ENCODE results near the gene CAPZA1.
"Not testable (repeated sequence)": the region's sequence is repeated elsewhere in the genome, so short reads cannot be mapped to it uniquely, and the experiment has no call there.

The CAPZA1 gene

DNA sequence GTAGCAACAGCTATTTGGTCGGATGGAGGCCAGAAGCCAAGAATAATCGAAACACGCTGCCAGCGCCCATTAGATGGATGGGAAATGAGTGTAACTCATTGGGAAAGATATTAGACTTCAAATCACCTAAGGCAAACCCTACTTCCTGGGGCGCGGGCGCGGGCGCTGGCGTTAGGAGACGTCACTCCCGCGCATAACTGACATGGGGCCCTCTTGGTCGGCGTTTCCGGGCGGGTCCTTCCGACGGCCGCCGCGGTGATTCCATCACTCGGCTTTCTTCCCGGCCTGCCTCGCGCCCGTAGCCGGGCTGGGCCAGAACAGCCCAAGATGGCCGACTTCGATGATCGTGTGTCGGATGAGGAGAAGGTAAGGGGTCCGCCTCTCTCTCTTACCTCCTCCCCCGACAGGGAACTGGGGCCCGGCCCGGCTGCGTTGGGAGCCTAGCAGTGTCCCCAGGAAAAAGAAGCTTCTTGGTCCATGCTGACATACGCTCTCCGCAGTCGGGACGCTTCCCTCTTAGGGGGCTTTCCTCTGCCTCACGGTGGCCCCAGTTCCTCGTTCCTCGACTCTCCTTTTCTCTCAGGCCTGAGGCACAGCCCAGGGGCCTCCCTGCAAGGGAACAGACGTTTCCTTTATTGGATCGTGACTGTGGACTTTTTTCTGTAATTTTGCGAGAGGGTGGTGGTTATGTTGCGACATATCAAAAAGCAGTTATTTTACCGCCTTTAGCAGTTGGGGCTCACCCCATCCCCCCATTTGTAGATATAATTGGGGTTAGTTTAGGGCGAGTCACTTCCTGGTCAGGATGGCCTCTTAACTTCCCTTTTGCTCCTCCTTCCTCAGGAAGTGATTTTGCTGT is at the start of gene CAPZA1:
Gene CAPZA1, plus strand, starts transcription at position 315 of the 859 bp plus-strand sequence. Its CDS starts 13 bp downstream, at position 328.
- peak; percentile 85 to 99 (median 92) for DNase-seq
- intact Hi-C loops (cut with DNase I) = loop anchor here (2.0 to 10.0 kb wide), 5 partner anchors 55 to 222 kb away; partner anchors contain the start of genes CTTNBP2NL, MOV10 and WNT2B

DNA sequence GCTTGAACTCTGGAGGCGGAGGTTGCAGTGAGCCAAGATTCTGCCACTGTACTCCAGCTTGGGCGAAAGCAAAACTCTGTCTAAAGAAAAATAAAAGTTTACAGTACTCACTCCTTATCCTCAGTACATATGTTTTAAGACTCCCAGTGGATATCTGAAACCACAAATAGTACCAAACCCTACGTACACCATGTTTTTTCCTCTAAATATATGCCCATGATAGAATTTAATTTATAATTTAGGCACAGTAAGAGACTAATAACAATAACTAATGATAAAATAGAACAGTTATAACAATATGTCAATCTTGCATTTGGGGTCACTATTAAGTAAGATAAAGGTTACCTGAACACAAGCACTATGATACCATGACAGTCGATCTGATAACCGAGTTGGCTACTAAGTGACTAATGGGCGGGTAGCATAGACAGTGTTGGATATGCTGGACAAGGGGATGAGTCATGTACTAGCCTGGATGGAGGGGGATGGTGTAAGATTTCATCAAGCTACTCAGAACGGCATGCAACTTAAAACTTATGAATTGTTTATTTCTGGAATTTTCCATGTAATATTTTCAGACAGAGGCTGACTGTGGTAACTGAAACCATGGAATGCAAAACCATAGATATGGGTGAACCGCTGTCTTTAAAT is 44.4 kb upstream of the CAPZA1 start:
- intact Hi-C loops (cut with DNase I) = no loop called here
- DNase-seq = no peak

DNA sequence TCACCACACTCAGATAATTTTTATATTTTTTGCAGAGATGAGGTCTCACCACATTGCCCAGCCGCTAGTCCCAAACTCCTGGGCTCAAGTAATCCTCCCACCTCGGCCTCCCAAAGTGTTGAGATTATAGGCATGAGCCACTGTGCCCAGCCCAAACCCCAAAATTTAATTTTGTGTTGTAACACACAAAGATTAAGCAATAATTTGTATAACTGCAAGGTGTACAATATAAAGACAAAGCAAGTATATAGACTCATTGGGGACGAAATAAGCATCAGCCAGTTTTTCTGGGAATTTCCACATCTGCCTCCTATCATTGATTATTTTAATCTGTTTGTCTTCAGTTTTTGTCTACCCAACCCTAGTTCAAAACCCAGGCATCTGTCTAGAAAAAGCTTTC is 43.4 kb upstream of the CAPZA1 start:
- intact Hi-C loops (cut with DNase I) = no loop called here
- no peak for DNase-seq

DNA sequence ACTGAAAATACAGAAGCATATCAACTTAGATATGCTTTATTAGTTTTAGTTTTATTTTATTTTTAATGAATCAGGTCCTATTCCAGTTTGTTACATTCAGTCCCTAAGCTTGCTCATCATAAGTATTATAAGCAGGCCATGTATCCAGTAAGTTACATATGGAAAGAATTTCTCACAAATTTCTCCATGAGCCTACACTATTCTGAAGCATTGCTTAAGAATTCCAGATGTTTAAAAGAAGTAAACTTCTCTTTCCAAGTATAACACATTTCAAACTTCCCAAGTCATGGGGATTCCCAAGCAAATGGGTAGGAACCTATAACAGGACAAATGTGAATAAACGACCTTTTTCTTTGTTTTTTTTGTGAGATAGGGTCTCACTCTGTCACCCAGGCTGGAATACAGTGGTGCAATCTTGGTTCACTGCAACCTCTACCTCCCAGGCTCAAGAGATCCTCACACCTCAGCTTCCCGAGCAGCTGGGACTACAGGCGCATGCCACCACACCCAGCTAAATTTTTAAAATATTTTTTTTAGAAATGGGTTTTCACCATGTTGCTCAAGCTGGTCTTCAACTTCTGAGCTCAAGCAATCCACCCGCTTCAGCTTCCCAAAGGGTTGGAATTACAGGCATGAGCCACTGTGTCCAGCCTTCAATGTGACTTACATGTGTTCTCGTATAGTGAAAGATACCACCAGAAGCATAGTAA is 39.7 kb upstream of the CAPZA1 start:
- intact Hi-C loops (cut with DNase I) = no loop called here
- DNase-seq = no peak

DNA sequence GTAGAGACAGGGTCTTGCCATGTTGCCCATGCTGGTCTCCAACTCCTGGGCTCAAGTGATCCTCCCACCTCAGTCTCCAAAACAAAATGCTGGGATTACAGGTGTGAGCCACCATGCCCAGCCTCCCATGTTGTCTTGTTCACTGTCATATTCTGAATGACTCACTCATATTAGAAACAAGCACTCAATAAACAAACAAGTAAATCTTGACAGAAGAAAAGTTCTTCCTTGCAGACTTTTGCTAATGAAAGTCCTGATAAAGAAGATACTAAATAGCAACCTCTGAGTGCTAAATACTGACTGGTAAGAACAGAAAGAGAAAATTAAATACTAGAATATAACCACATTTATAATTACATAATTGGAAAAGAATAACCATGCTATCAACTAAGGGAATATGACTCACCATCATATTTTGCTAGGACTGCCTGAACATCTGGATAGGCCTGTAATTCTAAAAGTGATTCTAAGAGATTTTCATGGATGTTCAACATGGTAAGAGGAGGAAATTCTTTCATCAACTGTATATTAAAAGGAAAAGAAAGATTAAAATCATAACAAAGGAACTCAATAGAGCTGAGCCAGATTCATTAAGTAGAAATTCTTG is 37.9 kb upstream of the CAPZA1 start:
- DNase-seq = no peak
- intact Hi-C loops (cut with DNase I) = no loop called here

DNA sequence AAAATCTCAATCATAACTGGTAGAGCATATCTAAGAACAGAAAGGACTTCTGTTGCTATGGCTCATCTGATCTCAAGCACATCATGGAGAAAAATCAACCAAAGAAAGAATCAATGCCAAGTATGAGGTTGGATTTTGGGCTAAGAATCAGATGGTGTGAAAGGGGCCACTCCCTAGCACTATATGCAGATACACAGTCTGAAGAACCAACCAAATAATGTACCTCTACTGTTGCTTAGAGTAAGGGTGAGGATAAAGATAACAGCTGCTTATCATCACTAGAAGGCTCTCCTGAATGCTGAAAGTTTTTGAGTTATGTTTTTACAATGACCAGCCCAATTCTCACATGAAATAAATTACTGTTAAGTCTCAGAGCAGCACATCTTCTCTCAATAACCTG is 36.3 kb upstream of the CAPZA1 start:
- intact Hi-C loops (cut with DNase I) = no loop called here
- no peak for DNase-seq

DNA sequence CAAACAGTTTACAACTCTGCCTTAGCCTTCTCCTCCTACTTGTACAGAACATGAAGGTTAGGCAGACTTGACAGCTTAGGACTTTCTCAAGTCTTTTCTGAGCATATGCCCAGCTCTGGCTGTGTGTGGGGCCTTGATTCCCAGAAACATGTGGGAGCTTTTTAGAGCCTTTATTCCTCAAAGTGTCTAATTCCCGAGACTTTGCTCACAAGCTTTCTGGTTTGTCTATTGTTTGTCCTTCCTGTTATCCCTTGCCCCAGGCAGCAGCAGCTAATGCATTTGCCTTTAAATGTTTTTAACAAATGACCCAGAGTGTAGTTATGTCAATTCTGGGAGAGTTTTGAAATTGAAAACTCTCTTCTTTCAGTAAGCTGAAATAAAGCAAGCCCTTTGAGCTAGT is 29.9 kb upstream of the CAPZA1 start:
- no peak for DNase-seq
- intact Hi-C loops (cut with DNase I) = no loop called here

DNA sequence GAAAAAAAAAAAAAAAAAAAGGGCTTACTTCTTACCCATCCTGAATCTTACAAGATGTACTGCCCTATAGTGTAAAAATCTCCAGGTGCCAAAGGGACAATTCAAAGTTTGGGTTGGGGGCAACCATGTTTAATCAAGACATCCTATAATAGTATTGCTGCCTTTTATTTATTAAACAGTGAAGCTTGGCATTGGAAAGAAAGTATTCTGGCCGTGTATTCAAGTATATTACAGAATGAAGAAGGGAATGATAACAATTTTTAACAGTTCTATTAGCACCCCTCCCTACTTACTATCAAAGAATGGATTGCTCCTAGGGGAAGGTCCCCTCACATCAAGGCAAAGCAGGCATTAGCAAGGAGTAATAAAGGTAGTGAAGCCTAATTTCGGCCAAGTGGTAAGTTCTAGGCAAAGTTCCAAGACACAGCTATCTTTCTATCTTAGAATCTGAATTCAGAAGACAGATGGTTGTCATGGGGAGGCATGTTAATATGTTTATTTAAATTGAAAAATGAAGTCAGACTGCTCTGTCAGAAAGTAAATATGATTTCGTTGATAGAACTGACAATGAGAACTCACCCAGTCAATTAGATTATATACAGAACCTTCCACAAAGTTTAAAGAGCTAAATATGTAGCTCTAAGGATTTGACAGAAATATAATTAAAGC is 25.3 kb upstream of the CAPZA1 start:
- intact Hi-C loops (cut with DNase I) = no loop called here
- no peak for DNase-seq

DNA sequence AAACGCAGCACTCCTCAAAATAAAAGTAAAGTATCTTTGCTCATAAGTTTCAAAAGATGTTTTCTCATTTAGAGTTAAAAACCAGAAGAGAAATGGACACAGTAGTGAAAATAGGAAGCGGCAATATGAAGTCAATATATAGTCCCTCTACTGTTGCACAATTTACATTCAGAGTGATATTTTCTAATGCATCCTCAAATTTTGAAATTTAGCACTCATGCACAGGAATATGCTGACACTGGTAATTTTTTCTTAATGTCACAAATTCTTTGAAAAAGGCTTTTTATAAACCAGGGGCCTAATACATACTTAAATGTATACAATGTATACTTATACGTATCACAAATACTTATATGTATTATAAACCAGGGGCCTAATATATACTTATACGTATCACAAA is 20.2 kb upstream of the CAPZA1 start:
- intact Hi-C loops (cut with DNase I) = no loop called here
- no peak for DNase-seq

DNA sequence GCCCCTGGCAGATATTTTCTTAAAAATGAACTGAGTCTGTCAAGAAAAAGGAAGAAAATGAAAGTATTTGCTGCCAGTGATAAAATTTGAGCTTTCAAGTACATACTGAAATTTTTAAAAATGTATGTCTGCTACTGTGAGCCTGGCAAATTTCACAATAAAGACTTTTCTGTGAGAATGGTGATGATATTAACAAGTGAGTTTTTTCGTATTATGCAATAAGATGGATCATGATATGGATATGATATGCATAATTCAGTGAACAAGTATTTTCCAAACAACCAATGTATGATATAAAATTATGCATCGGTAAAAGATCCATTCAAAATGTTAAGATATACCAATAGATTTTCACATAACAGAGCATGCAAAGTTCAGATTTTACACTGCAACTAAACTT is 16.6 kb upstream of the CAPZA1 start:
- no peak for DNase-seq
- intact Hi-C loops (cut with DNase I) = no loop called here

DNA sequence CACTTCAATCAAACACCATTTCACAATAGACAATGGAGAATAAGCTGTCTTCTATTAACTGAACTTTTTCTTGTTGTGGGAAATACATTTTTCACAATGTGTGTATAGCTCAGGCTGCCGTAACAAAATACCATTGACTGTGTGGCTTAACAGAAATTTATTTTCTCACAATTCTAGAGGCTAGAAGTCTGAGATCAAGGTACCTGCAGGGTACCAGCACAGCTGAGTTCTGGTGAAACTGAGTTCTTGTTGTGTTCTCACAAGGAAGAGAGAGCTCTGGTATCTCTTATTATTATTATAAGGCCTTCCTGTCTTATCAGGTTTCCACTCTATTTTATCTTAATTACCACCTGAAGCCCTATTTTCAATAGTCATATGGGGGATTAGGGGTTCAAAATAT is 16.1 kb upstream of the CAPZA1 start:
- intact Hi-C loops (cut with DNase I) = no loop called here
- DNase-seq = no peak

DNA sequence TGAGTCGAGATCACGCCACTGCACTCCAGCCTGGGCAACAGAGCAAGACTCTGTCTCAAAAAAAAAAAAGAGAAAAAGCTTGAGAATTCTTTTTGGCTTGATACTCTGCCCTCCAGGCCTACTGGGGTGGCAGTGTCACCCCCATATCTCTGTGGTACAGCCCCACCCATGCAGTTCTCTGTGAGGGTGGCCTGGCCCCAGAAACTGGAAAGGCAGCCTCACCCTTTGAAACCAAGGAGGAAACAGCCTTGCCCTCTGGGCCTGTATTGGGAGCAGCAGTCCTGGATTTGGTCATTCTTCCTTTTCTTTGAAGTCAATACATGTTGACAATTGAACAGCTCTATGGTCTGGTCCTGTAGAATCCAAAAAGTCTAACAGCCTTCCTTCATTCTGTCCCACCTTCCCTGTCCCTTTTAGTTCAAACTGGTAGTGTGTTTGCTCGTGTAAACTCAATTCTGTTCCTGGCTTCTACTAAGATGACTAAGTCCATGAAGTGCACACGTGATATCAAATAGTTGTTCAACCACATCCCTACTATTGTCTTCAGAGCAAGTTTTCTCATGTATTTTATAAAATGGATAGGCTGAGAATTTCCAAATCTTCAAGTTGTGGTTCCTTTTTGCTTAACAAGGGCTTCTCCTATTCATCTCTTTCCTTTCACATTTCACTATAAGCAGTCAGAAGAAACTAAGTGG is 13.9 kb upstream of the CAPZA1 start:
- DNase-seq = no peak
- intact Hi-C loops (cut with DNase I) = no loop called here

DNA sequence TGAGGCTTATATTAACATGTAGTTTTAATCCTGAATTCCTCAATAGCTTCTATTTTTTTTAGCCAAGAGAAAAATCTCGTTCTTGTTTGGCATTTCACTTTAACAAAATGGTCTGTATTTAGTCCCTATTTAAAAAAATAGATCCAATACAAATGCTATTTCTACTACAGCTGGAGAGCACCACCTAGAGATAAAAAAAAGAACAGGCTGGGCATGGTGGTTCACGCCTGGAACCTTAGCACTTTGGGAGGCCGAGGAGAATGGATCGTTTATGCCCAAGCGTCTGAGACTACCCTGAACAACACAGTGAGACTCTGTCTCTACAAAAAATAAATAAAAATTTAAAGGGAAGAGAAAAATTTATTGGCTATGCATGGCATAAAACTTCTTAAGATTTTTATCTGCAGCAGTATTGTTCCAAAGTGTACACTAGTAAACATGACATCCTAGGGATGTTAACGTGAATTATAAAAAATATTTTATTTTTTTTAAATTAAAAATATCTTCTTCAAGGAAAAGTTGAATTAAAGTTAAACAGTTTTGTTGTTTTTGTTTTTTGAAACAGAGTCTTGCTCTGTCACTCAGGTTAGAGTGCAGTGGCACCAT is 5.1 kb upstream of the CAPZA1 start:
- intact Hi-C loops (cut with DNase I) = loop anchor here (5.0 to 10.0 kb wide), 3 partner anchors 88 to 217 kb away; partner anchors contain the start of genes CTTNBP2NL and WNT2B
- no peak for DNase-seq

DNA sequence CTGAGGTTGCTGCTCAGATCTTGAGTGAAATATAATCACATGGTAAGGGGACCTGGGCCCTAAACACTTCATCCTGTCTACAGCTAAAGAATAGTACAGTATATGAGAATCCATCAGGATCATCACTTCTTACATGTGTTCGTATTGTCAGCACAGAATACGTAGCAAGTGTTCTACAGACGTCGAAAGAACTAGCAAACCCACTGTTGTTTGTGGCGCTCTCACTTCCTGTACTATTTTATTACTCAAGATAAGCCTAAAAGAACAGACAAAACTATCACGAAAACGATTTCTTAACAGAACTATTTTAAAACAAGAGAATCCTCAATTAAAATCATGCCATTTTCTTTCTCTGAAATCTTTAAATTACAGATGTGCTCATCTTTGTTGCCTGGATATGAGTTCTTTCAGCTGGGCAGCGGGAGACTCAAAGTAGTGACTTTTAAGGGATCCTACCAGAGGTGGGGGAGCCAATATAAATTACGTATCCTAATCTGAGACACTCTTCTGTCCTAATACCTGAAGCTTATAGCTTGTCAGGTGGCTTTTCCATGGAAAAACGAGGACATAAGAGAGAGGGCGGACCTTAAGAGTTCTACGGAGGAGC is 1.4 kb upstream of the CAPZA1 start:
- intact Hi-C loops (cut with DNase I) = loop anchor here (2.0 to 10.0 kb wide), 4 partner anchors 57 to 221 kb away; partner anchors contain the start of genes CTTNBP2NL, MOV10 and WNT2B
- no peak for DNase-seq

DNA sequence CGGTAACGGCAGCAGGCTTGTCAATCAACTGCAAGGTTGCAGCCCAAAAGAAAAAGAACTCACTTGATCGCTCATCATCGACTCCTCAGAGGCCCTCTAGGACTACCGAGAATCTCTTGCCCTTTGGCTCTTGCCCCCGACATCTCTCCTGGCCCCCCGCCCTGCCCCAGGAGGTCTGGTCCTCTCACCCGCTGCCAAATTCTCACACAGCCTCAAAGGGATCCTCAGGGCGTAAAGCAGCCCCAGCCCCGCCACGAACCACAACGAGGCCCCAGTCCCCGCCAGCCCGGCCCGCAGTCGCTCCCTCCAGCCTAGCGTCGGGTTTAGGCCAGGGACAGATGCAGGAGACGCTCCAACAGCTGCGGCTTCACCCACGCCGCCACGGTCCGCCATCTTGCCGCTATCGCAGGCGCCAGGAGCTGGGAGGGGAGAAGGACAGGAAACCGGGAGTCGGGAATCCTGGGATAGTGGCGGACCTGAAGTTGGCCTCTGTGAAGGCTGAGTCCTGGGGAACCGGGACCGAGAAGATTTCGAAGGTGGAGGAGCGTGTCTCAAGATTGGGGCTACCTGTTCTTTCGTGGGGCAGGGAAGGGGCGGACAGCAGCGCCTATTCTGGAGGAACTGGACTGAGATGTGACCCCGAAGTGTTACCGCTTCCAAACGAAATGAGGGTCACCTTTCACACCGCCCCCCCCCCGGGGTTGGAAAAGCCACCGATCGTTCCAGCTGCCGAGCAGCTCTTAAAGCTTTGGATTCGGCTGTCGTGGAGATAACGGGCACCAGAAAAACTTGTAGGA is 713 bp upstream of the CAPZA1 start, which contains the start of gene ST7L:
Gene ST7L, minus strand, starts transcription at position 421 of the 797 bp plus-strand sequence. Its CDS starts 28 bp downstream, at position 393.
- intact Hi-C loops (cut with DNase I) = loop anchor here (2.0 to 10.0 kb wide), 4 partner anchors 56 to 222 kb away; partner anchors contain the start of genes CTTNBP2NL, MOV10 and WNT2B
- peak; percentile 79 to 97 (median 85) for DNase-seq

DNA sequence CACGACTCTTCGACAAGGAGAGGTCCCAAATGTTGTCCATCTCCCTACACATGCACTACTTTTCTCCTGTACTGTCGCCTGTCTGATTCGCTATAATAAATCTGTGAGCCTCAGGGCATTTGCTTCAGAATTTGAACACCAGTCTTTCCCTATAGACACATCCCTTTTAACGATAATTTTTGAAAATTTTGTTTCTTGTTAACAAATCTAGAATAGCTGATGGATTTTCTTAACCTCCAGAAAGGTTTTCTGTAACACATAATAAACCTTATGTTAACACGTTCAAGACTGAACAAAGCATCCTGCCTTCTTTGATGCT is 704 bp downstream of the CAPZA1 start:
- intact Hi-C loops (cut with DNase I) = loop anchor here (5.0 kb wide), 1 partner anchor 182 kb away; no protein-coding TSS in a partner anchor
- DNase-seq = no peak

DNA sequence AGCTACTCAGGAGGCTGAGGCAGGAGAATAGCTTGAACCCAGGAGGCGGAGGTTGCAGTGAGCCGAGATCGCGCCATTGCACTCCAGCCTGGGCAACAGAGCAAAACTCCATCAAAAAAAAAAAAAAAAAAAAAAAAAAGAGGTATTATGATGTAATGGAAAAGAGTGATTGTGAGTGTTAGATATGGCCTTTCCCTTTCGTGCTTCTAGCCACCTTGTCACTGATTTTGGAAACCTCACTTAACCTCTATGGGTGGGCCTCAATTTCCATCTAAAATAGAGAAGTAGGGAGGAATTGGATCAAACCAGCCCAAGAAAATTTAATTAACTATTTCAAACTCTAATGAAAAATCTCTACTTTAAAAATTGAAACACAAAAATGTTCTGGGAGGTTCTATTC is 4.9 kb downstream of the CAPZA1 start:
- DNase-seq = not testable (repeated sequence)
- intact Hi-C loops (cut with DNase I) = loop anchor here (5.0 kb wide), 1 partner anchor 178 kb away; no protein-coding TSS in a partner anchor

DNA sequence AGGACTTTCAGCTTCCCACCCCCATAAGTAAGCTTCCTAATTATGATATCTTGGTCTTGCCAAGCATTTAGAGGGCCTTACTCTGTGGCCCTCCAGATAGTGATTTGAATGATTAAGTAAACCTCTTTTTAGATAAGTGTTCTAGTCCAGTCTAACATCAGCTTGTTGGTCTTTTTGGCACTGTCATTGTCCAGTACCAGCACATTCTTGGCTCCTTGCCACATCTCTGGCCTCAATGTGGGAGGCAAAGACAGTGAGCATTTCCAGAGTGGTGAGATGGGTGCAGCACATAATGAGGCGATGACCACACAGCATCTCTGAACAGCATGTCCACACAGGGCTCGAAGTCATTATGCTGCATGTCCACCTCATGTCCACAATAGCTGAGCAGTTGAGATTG is 6.1 kb downstream of the CAPZA1 start:
- intact Hi-C loops (cut with DNase I) = no loop called here
- DNase-seq = peak in 1 of 10 donors; percentile 39

All from posterior cingulate gyrus (tissue), 11 donors.